Small intestine (tissue), 7 donors: ENCODE results near the gene NXF1. TPM values are rescaled to one million over a fixed set of nuclear protein-coding genes. Genes with fewer than 3 reads are reported as not detected.
A peak's percentile ranks its signal among the peaks of the same experiment; 100 is the strongest.
"Not testable (repeated sequence)": the region's sequence is repeated elsewhere in the genome, so short reads cannot be mapped to it uniquely, and the experiment has no call there.

Experiments
- DNase-seq, 2 donors: peaks; one replicate each; pipeline versions ENCODE4 v3.0.0 to v3.0.0-alpha.2; 2013
- FAIRE-seq: peaks from 2 replicates; lab custom pipeline; 2012; peaks lifted over from hg19 to GRCh38; lab: Jason Lieb, UNC
- H3K27ac ChIP-seq, 3 donors: one replicate each; pipeline ENCODE4 v1.5.1; 2013; ENCODE audit warnings: low read length in 2 of 3, mild to moderate bottlenecking in 2 of 3, control low read depth in 1 of 3, inconsistent platforms in 1 of 3, low read depth in 1 of 3, moderate library complexity in 1 of 3
- H3K27me3 ChIP-seq, 3 donors: one replicate each; pipeline ENCODE4 v1.6.1; 2013; ENCODE audit warnings: low read length in 3 of 3, inconsistent platforms in 1 of 3; ENCODE audit not compliant: control insufficient read depth in 3 of 3, insufficient read depth in 3 of 3
- H3K36me3 ChIP-seq, 3 donors: one replicate each; pipeline ENCODE4 v1.6.1; 2013; ENCODE audit warnings: low read length in 3 of 3, inconsistent platforms in 1 of 3, low read depth in 1 of 3, mild to moderate bottlenecking in 1 of 3, moderate library complexity in 1 of 3; ENCODE audit not compliant: control insufficient read depth in 3 of 3, insufficient read depth in 2 of 3
- H3K4me1 ChIP-seq, 3 donors: one replicate each; pipeline ENCODE4 v1.6.1; 2013; ENCODE audit warnings: low read length in 2 of 3, inconsistent platforms in 1 of 3, low read depth in 1 of 3, mild to moderate bottlenecking in 1 of 3, moderate library complexity in 1 of 3; ENCODE audit not compliant: control insufficient read depth in 3 of 3, insufficient read depth in 2 of 3
- H3K4me3 ChIP-seq, 3 donors: one replicate each; pipeline ENCODE4 v1.5.1; 2013; ENCODE audit warnings: low read length in 3 of 3, control low read depth in 1 of 3, inconsistent platforms in 1 of 3, low read depth in 1 of 3, mild to moderate bottlenecking in 1 of 3, moderate library complexity in 1 of 3
- H3K9me3 ChIP-seq, 2 donors: one replicate each; pipeline ENCODE4 v1.6.1; 2013; ENCODE audit warnings: low read depth in 1 of 2, low read length in 1 of 2; ENCODE audit not compliant: control insufficient read depth in 2 of 2, insufficient read depth in 1 of 2
- WGBS, 3 donors: extraction: QIAGEN DNeasy Blood & Tissue Kit; methylation state at CpG; one replicate each; pipeline ENCODE4 v1.1.7; 2013; 5-methylcytosine and 5-hydroxymethylcytosine counted together
- polyA plus RNA-seq, 4 donors: library from polyadenylated mRNA; stranded (reverse) in 3 of 4; unstranded in 1 of 4; fragments of 200-250 nt in 3 of 4; fragments of 120-200 nt in 1 of 4; gene quantifications; one replicate each; pipeline versions ENCODE4 v1.2.1 to v1.2.3, GENCODE V29; 2013
- donor health status: healthy with polysubstance abuse.
- donor health status: control.
- donor health status: control.
- donor health status: Bipolar disorder and iron deficiency.
- donor health status: healthy.

Gene NXF1
- polyA plus RNA-seq, 4 donors: 48.2 to 188 (median 105) TPM

DNA sequence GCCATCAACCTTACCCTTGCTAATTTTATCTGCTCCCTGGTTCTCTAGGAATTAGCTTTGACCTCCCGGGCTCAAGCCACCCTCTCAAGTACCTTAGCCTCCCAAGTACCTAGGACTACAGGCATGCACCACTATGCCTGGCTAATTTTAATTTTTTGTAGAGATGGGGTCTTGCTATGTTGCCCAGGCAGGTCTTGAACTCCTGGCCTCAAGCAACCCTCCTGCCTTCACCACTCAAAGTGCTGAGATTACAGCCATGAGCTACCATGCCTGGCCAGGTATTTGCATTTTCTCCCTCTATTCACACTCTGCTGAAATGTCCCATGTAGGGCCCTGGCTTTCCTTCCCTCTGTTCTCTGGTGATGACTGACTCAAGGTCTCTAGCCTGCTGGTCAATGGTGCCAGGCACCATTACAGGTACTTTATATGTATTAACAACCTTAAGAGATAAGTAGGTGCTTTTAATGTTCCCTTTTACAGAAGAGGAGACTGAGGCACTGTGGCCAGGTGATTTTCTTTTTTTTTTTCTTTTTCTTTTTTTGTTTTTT lies 42.6 kb upstream of the NXF1 start:
- Histone ChIP-seq H3K9me3 (no peaks in the 10 kb centered on the region), H3K36me3 (peaks cover 7 to 10% (median 8%) of the 10 kb centered on the region in 3 donors), H3K4me3 (no peak overlapping the region), H3K27me3 (no peaks in the 10 kb centered on the region), H3K27ac (no peak overlapping the region), H3K4me1 (peaks cover 0 to under 1% (median 0%) of the 10 kb centered on the region in 3 donors)
- WGBS, 3 donors: 88 to 100% (median 98%) methylated on average over 1 of the region's 1 CpG
- DNase-seq (no peak), FAIRE-seq (no peak)

DNA sequence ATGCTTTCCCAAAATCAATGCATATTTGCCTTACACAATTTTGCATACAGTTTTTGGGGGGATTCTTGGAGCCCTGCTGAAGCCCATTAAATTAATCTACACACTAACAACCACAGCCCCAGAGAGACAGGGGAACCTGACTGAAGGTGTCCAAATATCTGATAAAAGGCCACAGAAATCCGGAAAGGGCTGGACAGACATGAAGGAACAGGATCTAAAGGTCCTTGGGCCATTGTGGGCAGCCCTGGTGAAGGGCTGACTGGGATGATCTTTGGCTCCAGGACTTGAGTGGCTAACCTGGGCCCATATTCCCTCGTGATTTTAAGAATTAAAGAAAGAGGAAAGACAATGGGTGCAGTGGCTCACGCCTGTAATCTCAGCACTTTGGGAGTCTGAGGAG lies 40.9 kb upstream of the NXF1 start:
- Histone ChIP-seq H3K9me3 (no peaks in the 10 kb centered on the region), H3K36me3 (peaks cover 0 to 2% (median 0%) of the 10 kb centered on the region in 3 donors), H3K4me3 (no peak overlapping the region), H3K27ac (no peak overlapping the region), H3K4me1 (peaks cover 0 to 10% (median 4%) of the 10 kb centered on the region in 3 donors), H3K27me3 (no peaks in the 10 kb centered on the region)
- DNase-seq (no peak), FAIRE-seq (no peak)
- 79 to 96% (median 91%) methylated on average over 3 of the region's 3 CpGs for WGBS, 3 donors

GRCh38 chr11:62844154-62844553 lies 38.9 kb upstream of the NXF1 start:
- H3K36me3 ChIP-seq: no peaks in the 10 kb centered on the region
- 97 to 99% (median 98%) methylated on average over 3 of the region's 3 CpGs for WGBS, 3 donors
- peaks cover 0 to 10% (median 4%) of the 10 kb centered on the region in 3 donors for H3K4me1 ChIP-seq
- DNase-seq (no peak), FAIRE-seq (no peak)
- H3K27me3 ChIP-seq: no peaks in the 10 kb centered on the region
- no peaks in the 10 kb centered on the region for H3K9me3 ChIP-seq
- H3K4me3 ChIP-seq: no peak overlapping the region
- no peak overlapping the region for H3K27ac ChIP-seq

DNA sequence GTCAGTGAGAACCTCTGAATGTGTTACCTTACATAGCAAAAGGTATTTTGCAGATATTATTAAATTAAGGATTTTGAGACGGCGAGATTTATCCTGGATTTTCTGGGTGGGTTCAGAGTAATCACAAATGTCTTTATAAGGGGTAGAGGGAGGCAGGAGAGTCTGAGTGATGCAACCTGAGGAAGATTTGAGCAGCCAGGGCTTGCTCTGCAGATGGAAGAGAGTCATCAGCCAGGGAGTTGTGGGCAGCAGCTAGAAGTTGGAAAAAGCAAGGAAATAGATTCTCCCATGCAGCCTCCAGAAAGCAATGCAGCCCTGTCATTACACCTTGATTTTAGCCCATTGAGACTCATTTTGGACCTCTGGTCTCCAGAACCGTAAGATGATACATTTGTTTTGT lies 38.2 kb upstream of the NXF1 start:
- Histone ChIP-seq H3K4me1 (peaks cover 0 to 10% (median 4%) of the 10 kb centered on the region in 3 donors), H3K4me3 (no peak overlapping the region), H3K9me3 (no peaks in the 10 kb centered on the region), H3K36me3 (no peaks in the 10 kb centered on the region), H3K27me3 (no peaks in the 10 kb centered on the region), H3K27ac (no peak overlapping the region)
- FAIRE-seq (no peak), DNase-seq (no peak)
- WGBS, 3 donors: 92 to 97% (median 96%) methylated on average over 3 of the region's 3 CpGs

DNA sequence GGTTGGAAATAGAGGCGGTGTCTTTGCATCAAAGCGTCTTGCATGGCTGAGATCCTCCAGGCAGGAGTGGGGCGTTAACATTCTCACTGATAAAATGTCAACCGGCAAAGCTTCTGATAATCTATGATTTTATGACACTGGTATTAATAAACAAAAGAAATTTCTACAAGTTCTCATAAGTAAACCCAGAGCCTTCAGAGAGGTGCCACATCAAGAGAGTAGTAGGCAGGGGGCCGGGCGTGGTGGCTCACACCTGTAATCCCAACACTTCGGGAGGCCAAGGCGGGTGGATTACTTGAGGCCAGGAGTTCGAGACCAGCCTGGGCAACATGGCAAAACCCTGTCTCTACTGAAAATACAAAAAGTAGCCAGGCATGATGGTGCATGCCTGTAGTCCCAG lies 37.7 kb upstream of the NXF1 start:
- not testable (repeated sequence) for H3K4me3 ChIP-seq, FAIRE-seq, H3K36me3 ChIP-seq, H3K27me3 ChIP-seq, H3K9me3 ChIP-seq
- Histone ChIP-seq H3K4me1 (peaks cover 0 to 12% (median 4%) of the 10 kb centered on the region in 3 donors), H3K27ac (peak overlapping the region; percentile 92 to 93 (median 92))
- 58 to 71% (median 68%) methylated on average over 9 of the region's 9 CpGs for WGBS, 3 donors
- DNase-seq: peak in 1 of 2 donors; percentile 25

- H3K4me3 ChIP-seq: peak overlapping the region in 2 of 3 donors; percentile 49 to 66
- H3K27me3 ChIP-seq: no peaks in the 10 kb centered on the region
- H3K27ac ChIP-seq: peak overlapping the region; percentile 92 to 93 (median 92)
- WGBS, 3 donors: 8 to 13% (median 10%) methylated on average over 30 of the region's 30 CpGs
- H3K4me1 ChIP-seq: peaks cover 0 to 12% (median 4%) of the 10 kb centered on the region in 3 donors
- no peak for FAIRE-seq
- H3K9me3 ChIP-seq: no peaks in the 10 kb centered on the region
- H3K36me3 ChIP-seq: peaks cover 0 to 8% (median 0%) of the 10 kb centered on the region in 3 donors
- DNase-seq: no peak
Measured at GRCh38 chr11:62842171-62842741, 37.0 kb upstream of the NXF1 start.

DNA sequence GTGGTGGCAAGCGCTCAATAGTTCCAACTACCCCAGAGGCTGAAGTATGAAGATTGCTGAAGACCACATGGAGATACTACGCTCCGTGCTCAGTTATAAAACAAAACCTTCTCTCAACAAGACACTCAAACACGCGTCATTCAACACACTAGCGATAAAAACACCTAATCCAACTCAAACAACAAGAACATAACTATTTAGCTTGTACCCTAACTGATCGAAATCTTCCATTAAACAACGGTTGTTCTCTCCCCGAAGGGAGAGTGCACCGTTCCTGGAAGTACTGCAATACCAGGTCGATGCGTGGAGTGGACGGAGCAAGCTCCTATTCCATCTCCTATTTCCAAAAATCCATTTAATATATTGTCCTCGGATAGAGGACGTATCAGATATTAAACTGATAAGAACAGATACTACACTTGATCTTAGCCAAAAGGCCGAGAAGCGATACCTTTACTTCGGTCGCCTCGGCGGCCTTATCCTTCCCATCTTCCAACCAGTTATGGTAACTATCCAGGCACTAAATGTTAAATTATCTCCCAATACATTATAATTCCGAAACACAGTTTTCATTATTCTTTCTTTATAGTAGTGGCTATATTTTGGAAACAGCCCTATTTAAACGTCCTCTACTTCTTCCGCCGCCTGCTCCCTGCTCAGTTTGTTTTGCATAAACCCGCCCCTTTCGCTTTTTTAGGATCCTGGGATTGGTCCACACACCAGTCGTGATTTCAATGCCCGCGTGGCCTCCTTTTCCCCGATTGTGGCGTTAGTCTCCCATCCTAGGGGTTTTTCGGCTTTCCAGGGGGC lies 36.3 kb upstream of the NXF1 start:
- Histone ChIP-seq H3K9me3 (no peaks in the 10 kb centered on the region), H3K4me1 (peaks cover 0 to 12% (median 4%) of the 10 kb centered on the region in 3 donors), H3K4me3 (peak overlapping the region in 2 of 3 donors; percentile 49 to 66), H3K36me3 (peaks cover 0 to 10% (median 0%) of the 10 kb centered on the region in 3 donors), H3K27ac (peak overlapping the region; percentile 96 to 99 (median 96)), H3K27me3 (no peaks in the 10 kb centered on the region)
- 0 to 1% (median 0%) methylated on average over 33 of the region's 33 CpGs for WGBS, 3 donors
- peak; percentile 98 for FAIRE-seq
- DNase-seq: peak; percentile 95 to 98

- Histone ChIP-seq H3K4me3 (peak overlapping the region; percentile 11 to 91 (median 81)), H3K27ac (peak overlapping the region; percentile 96 to 99 (median 96)), H3K4me1 (peaks cover 0 to 12% (median 4%) of the 10 kb centered on the region in 3 donors), H3K36me3 (peaks cover 0 to 14% (median 0%) of the 10 kb centered on the region in 3 donors)
- DNase-seq: peak in 1 of 2 donors; percentile 44
- H3K27me3 ChIP-seq, H3K9me3 ChIP-seq, FAIRE-seq: not testable (repeated sequence)
- WGBS, 3 donors: 1% methylated on average over 41 of the region's 41 CpGs
Measured at GRCh38 chr11:62840721-62841360, 35.6 kb upstream of the NXF1 start.
